Suppressor macrophage treated with lipopolysaccharide for 4 hours (primary cell): ENCODE data around the gene VPS54.

Experiments used
- DNase-seq: peaks from one replicate; pipeline ENCODE4 v3.0.0-alpha.2; 2020

Gene VPS54

GRCh38 chr2:63893163-63893562, 126.1 kb downstream of the VPS54 start:
- DNase-seq: no peak

- DNase-seq: no peak
Measured at GRCh38 chr2:63891488-63892030, 127.7 kb downstream of the VPS54 start.

- DNase-seq: no peak
Measured at GRCh38 chr2:63890678-63891077, 128.6 kb downstream of the VPS54 start.

GRCh38 chr2:63888490-63889402, 130.5 kb downstream of the VPS54 start:
- DNase-seq: peak; percentile 38

GRCh38 chr2:63888053-63888452, 131.2 kb downstream of the VPS54 start:
- DNase-seq: no peak

- no peak for DNase-seq
Measured at GRCh38 chr2:63886445-63886844, 132.8 kb downstream of the VPS54 start.

GRCh38 chr2:63882395-63883105, 136.7 kb downstream of the VPS54 start:
- DNase-seq: no peak

GRCh38 chr2:63881205-63881604, 138.0 kb downstream of the VPS54 start:
- no peak for DNase-seq

GRCh38 chr2:63880625-63881024, 138.6 kb downstream of the VPS54 start:
- no peak for DNase-seq

GRCh38 chr2:63879876-63880433, 139.3 kb downstream of the VPS54 start:
- no peak for DNase-seq

GRCh38 chr2:63878486-63878885, 140.7 kb downstream of the VPS54 start:
- DNase-seq: no peak

- no peak for DNase-seq
Measured at GRCh38 chr2:63876311-63876710, 142.9 kb downstream of the VPS54 start.

GRCh38 chr2:63875559-63876245, 143.5 kb downstream of the VPS54 start:
- DNase-seq: no peak

GRCh38 chr2:63875131-63875527, 144.1 kb downstream of the VPS54 start:
- DNase-seq: no peak

GRCh38 chr2:63874204-63875130, 144.8 kb downstream of the VPS54 start:
- DNase-seq: no peak

GRCh38 chr2:63872571-63873328, 146.5 kb downstream of the VPS54 start:
- DNase-seq: no peak

GRCh38 chr2:63871864-63872263, 147.4 kb downstream of the VPS54 start:
- no peak for DNase-seq

- no peak for DNase-seq
Measured at GRCh38 chr2:63870679-63871078, 148.5 kb downstream of the VPS54 start.

GRCh38 chr2:63866009-63866709, 153.1 kb downstream of the VPS54 start:
- peak; percentile 68 for DNase-seq

GRCh38 chr2:63865159-63865799, 153.9 kb downstream of the VPS54 start:
- DNase-seq: no peak
